MG63 (cell line): Measurements from ENCODE around the gene PLCB2. TPM values are rescaled to one million over a fixed set of nuclear protein-coding genes. Genes with fewer than 3 reads are reported as not detected.
A peak's percentile ranks its signal among the peaks of the same experiment; 100 is the strongest.

Source experiments
- DNase-seq: peaks from one replicate; pipeline ENCODE4 v3.0.0-alpha.2; 2020
- H3K27me3 ChIP-seq: fragments of 250-450 bp; sonication (Bioruptor Pico); 2 replicates; pipeline ENCODE4 v1.5.1; 2020; ENCODE audit warnings: mild to moderate bottlenecking, moderate library complexity
- H3K36me3 ChIP-seq: fragments of 250-450 bp; sonication (Bioruptor Pico); 2 replicates; pipeline ENCODE4 v1.5.1; 2020; ENCODE audit warnings: mild to moderate bottlenecking, moderate library complexity
- H3K4me3 ChIP-seq: fragments of 250-450 bp; sonication (Bioruptor Pico); 2 replicates; pipeline ENCODE4 v1.5.1; 2020; ENCODE audit warnings: mild to moderate bottlenecking, moderate library complexity
- H3K9me3 ChIP-seq: fragments of 250-450 bp; sonication (Bioruptor Pico); 2 replicates; pipeline ENCODE4 v1.5.1; 2020; ENCODE audit warnings: mild to moderate bottlenecking, moderate library complexity
- total RNA-seq: library from RNA; depleted of rRNA; stranded (reverse); fragments of >200 nt; shearing (Covaris generic); gene quantifications from 2 replicates; pipeline ENCODE4 v1.2.3, GENCODE V29; 2014; ENCODE audit warnings: low replicate concordance

PLCB2 gene
- total RNA-seq, 1 experiment from 2014 or later = not detected

DNA sequence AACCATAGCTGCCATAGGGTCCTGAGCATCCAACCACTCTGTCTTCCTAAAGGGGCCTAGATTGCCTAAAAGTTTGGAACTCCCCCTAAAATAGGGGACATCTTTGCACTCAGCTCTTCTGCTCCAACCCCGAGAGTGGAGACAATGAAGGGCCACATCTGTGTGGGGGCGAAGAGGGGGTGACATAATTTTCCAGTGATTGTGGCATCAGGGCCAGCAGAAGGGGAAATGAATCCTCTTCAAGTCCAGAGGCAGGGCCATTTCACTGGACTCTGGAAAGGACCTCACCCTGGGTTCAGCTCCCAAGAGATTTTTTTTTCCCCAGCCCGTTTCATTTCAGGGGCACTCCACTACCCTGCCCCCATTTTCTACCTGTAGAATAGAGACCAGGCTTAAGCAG lies 20.2 kb downstream of the PLCB2 start:
- Histone ChIP-seq H3K36me3 (no peaks in the 10 kb centered on the region), H3K9me3 (no peaks in the 10 kb centered on the region), H3K27me3 (no peaks in the 10 kb centered on the region; the same call in 1 of the 2 replicates), H3K4me3 (no peak overlapping the region)
- DNase-seq = no peak

DNA sequence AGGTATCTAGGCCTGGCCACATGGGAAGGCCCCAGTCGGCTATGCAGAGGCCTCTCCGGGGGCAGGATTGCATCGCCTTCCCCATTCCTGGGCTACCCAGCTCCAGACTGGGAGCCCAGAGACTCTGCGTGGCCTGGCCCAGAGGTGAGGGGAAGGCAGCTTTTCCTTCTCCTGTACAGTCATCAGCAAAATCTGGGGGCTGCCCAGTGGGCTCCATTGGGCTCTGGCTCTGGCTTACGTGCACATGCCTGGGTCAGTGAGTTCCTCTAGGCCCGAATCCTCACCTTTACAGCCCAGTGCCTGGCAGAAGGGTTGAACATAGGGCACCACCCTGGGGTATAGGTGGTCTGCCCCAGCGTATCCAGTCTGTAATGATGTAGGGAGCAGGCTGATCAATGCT lies 20.9 kb downstream of the PLCB2 start:
- Histone ChIP-seq H3K9me3 (no peaks in the 10 kb centered on the region), H3K36me3 (no peaks in the 10 kb centered on the region), H3K27me3 (peaks cover 3% of the 10 kb centered on the region; the same call in 1 of the 2 replicates), H3K4me3 (no peak overlapping the region)
- DNase-seq = no peak

DNA sequence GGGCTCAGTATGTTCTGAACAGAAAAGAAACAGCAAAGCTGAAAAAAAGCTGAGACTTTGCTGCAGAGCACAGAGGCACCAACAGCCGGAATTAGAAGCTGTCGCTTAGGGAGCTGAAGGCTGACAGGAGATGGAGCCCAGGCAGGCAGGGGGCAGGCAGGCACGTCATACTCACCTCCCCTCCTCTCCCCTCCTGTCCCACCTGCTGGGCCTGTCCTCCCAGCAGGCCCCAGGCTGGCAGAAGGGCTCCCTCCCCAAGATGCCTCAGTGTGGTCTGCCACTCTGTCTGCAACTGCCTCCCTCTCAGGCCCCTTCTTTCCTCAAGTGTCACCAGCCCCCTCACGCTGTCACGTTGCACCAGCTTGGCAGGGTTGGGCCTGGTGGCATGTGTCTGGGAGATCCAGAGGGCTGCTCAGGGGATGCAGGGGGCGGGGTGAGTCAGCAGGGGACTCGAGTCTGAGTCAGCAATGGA lies 21.6 kb downstream of the PLCB2 start:
- Histone ChIP-seq H3K27me3 (peaks cover 3% of the 10 kb centered on the region; the same call in 1 of the 2 replicates), H3K4me3 (no peak overlapping the region)
- no peak for DNase-seq

DNA sequence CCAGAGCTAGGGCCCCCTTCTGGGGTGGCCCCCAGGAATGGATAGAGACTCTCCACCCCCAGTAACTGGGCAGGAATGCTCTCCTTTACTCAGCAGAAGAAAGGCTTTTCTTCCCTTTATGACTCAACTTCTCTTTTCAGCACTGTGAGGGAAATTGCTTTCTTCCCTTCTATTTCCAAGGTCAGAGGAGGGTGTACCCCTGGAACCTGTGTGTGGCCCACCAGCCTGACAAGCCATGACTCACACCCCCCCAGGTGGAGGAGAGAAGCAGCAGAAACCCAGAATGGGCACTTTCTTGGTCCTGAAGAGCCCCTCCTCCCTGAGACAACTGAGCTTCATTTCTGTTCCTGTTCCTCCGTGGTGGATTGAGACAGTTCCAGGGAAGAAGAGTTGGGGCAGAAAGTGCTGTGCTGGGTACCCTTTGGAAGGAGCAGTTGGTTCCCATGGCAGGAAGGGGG lies 22.2 kb downstream of the PLCB2 start:
- no peak overlapping the region for H3K4me3 ChIP-seq
- no peak for DNase-seq

More for the DNA sequence above, 21.6 kb downstream of the PLCB2 start:
- Histone ChIP-seq H3K36me3 (no peaks in the 10 kb centered on the region), H3K9me3 (no peaks in the 10 kb centered on the region)

DNA sequence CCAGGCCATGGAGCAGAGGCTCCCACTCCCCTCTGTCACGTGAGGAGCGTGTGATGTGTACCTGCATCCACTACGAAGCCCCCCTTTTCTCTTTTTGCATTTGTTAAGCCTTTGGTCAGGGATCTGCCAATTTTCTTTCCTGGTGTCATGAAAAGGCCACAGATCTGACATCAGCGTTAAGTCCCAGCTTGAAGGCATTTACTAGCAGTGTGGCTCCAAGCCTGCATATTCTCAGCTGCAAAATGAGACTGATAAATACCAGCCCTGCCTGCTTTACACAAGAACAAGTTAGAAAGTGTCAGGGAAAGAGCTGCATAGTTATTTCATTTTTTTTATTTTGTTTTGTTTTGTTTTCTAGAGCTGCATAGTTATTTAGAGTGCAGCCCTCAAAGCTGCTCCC lies 22.6 kb downstream of the PLCB2 start:
- H3K4me3 ChIP-seq = no peak overlapping the region
- peaks cover 3% of the 10 kb centered on the region; the same call in 1 of the 2 replicates for H3K27me3 ChIP-seq
- no peaks in the 10 kb centered on the region for H3K9me3 ChIP-seq
- no peaks in the 10 kb centered on the region for H3K36me3 ChIP-seq
- no peak for DNase-seq

More for the DNA sequence above, 22.2 kb downstream of the PLCB2 start:
- Histone ChIP-seq H3K36me3 (no peaks in the 10 kb centered on the region), H3K9me3 (no peaks in the 10 kb centered on the region), H3K27me3 (peaks cover 3% of the 10 kb centered on the region; the same call in 1 of the 2 replicates)

DNA sequence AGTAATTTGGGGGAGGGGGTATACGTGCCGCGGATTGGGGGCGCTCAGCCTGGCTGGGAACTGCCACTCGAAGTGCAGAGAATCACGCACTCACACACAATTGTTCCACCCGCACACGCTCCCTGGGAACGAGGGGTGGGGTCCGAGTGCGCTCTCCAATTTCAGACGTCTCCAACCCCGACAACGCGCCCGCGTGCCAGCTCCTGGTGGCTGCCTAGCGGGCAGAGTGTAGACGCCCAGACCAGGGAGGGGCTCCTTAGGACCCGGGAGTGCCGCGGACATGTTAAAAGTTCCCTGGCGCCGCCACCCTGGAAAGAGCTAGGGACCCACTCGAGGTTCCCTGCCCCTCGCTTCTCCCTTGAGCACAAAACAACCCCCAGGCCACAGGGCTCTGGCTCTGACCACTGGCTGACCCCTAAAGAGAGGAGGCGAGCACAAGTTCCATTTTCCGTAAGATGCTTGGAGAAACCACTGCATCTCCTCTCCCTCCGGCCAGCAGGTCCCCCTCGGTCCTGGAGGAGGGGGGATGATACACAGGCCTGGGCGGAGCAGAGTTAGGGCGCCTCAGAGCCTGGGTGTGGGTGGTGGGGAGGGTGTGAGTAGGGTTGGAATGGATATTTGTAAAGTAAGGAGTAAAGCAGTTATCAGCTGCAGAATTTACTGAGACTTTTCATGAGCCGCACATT lies 24.0 kb downstream of the PLCB2 start:
- no peak for DNase-seq
- H3K4me3 ChIP-seq = no peak overlapping the region
- H3K36me3 ChIP-seq = no peaks in the 10 kb centered on the region
- H3K27me3 ChIP-seq = peaks cover 3% of the 10 kb centered on the region; the same call in 1 of the 2 replicates
- no peaks in the 10 kb centered on the region for H3K9me3 ChIP-seq

DNA sequence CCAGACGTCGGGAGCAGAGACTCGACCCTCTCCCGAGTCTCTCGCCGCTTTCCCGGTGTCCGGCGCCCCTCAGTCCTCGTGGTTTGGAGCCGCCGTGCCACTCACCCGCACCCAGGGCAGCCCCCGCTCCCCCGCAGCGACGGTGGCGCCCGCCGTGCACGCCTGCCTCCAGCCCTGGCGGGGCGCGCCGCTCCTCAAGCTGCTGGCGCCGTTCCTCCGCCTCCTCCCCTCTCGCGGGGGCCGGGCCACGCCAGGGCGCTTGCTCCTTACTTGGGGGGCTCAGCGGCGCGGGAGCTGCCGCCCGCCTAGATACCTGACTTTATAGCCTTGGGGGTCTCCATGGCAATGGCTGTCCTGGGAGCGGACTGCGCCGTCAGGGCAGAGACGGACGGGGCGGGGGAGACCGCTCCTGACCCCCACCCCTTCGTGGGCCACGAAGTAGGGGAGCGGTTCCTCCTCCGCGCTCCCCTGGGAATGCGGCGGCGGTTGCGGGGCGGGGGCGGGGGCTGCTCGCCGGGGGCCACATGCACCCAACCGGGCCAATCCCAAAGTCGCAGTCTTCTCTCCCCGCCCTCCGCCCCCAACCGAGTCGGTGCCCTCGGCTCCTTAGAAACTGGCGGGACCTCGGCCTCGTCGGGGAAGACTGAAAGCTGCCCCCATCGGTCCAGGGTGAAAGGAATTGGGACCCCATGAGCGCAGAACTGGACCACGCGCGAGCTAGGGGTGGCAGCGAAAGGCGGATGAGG lies 24.7 kb downstream of the PLCB2 start, which contains the start of gene ANKRD63:
TSS of gene ANKRD63 (minus strand) at position 196 of the 746 bp plus-strand sequence. CDS start 478 bp downstream, outside the sequence.
- Histone ChIP-seq H3K9me3 (no peaks in the 10 kb centered on the region), H3K4me3 (peak within 1 kb of the TSS; percentile 33), H3K27me3 (peaks cover 3% of the 10 kb centered on the region; the same call in 1 of the 2 replicates), H3K36me3 (no peaks in the 10 kb centered on the region)
- no peak for DNase-seq

DNA sequence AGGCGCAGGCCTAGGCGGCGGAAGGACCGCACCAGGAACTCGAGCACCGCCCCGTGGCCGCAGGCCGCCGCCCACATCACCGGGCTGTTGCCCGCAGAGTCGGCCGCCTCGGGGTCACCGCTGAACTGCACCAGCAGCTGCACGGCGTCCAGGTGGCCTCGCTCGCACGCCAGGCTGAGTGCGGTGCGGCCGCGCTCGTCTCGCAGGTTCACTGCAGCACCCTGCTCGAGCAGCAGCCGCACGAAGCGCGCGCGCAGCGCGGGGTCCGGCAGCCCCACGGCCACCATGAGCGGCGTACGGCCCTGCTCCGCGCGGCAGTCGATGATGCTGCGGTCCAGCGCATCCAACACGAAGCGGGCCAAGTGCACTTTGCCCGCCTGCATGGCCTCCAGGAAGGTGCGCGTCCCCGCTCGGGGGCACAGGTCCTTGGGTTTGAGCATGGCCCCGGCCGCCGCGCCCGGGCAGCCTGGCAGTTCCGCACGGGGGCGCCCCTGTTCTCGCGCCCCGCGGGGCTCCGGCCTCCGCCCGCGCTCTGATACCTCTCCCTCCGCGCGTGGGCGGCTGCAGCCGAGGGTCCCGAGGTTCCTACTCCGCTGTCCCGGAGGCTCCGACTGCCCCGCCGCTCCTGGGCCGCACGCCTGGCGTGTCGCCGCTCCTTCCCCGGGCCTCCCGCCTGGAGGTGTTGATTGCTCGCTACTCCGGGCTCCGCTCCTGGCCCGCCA lies 25.4 kb downstream of the PLCB2 start:
- DNase-seq = peak; percentile 23
- Histone ChIP-seq H3K4me3 (peak overlapping the region; percentile 33), H3K27me3 (peaks cover 3% of the 10 kb centered on the region; the same call in 1 of the 2 replicates), H3K36me3 (no peaks in the 10 kb centered on the region), H3K9me3 (no peaks in the 10 kb centered on the region)

DNA sequence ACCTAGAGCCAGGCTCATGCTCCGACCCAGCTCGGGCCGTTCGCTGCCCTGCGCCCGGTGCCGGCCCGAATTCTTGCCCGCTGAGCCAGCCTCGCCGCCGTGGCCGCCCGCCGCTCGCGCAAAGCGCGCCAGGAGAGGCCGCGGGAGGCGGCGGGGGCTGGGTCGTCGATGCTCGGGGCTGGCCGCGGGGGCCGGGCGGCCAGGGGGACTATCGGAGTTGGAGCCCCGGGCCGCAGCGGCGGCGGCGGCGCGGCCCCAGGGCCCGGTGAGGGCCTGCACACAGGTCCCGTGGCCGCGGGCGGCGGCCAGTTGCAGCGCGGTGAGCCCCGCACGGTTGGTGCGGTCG lies 26.0 kb downstream of the PLCB2 start:
- no peaks in the 10 kb centered on the region for H3K36me3 ChIP-seq
- H3K27me3 ChIP-seq = peaks cover 3% of the 10 kb centered on the region; the same call in 1 of the 2 replicates
- no peaks in the 10 kb centered on the region for H3K9me3 ChIP-seq
- H3K4me3 ChIP-seq = no peak overlapping the region
- DNase-seq = no peak

DNA sequence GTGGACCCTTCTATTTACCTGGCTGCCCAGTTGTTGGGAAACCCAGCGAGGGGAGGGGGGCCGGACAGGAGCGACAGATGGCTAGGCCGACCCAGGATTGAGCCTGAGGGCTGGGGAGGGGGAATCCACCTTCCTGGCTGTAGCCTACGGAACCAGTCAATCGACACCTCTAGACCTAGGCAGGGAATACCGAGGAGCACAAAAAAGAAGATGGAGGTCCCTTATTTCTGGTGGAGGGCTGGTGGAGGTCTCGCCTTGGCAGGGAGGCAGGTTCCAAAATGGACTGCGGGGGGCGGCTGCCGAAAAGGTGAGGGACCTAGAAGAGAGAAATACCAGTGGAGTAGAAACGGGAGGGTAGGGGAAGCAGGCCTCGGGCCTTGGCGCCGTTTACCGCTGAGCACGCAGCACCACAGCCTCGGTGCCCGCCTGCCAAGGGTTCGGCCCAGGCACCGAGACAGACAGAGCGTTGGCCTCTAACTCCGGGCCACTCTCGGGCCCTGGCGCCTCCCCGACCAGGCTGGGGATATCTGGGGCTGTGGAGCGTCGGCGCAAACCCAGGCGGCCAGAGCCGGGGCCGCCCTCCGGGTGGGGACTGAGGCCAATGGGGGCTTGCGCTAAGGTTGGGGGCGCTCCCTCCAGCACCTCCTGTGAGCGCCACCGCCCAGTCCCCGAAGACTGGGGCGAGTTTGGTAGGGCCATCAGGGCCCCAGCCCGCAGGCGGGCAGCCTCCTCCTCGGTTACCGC lies 26.5 kb downstream of the PLCB2 start:
- Histone ChIP-seq H3K4me3 (no peak overlapping the region), H3K9me3 (no peaks in the 10 kb centered on the region), H3K36me3 (no peaks in the 10 kb centered on the region), H3K27me3 (peaks cover 3% of the 10 kb centered on the region; the same call in 1 of the 2 replicates)
- no peak for DNase-seq

DNA sequence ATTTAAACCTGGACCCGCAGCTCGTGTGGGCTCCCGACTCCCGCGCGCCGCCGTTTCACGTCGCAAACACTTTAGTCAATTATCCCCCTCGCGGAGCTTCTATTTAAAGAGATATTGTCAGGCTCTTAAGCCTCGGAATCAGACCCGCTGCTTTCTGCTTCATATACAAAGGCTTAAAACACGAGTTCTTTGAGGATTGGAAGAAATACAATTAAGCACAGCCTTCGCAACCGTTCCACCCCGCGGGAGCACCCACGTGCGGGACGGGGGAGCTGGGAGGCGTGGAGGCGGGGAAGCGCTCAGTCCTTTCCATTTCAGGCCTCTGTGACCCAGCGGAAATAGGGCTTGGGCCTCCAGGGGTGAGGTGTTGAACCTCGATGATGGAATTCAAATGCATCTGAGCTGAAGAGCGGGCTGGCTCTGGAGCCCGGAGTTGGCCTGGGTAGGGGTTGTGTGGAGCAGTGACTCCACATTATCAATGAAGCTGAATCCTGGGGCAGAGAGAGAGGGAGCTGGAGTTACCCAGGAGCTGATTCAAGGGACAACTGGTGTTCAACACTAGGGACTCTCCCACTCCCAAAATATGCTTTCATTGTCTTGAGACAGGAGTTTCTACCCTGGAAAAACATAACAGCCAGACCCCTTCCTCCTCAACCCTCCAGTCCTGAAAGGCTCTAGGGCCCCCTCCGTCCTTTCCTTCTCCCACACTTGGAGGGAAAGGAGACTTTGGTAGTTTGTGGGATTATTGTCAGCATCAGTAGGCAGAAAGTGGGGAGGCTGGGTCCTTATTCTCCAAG lies 27.3 kb downstream of the PLCB2 start:
- H3K4me3 ChIP-seq = no peak overlapping the region
- no peaks in the 10 kb centered on the region for H3K9me3 ChIP-seq
- DNase-seq = no peak
- H3K27me3 ChIP-seq = peaks cover 3% of the 10 kb centered on the region; the same call in 1 of the 2 replicates
- H3K36me3 ChIP-seq = no peaks in the 10 kb centered on the region

DNA sequence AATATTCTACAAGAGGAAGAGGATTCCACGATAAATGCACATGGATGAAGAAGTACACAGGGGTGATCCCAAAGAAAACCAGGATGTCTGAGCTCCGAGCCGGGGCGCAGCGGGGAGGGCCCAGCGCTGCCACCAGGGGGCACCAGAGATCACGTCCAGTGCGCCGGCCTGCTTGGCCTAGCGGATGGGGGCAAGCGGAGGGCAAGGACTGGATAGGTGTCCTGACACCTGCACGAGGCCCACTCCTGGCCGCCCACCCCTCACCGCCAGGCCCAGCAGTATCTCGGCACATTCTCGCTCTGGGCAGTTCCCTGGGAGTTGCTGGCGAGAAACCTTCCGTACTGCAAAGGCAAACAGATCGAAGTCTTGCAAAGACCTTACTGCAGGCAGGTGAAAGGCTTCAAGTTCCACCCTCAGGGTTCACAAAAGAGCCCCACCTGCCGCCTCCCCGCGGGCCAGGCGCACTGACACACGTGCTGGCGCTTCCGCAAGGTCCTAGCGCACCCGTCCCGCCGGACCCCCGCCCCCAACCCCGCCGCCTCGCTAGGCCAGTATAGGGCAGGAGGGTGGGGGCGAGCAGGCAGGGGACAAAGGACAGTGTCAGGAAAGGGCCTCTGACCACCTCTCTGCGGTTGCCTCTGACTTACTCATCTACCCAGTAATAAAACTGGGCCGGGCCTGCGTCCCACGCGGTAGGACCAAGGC lies 28.1 kb downstream of the PLCB2 start:
- Histone ChIP-seq H3K27me3 (peaks cover 3% of the 10 kb centered on the region; the same call in 1 of the 2 replicates), H3K36me3 (no peaks in the 10 kb centered on the region), H3K9me3 (no peaks in the 10 kb centered on the region), H3K4me3 (no peak overlapping the region)
- DNase-seq = peak; percentile 45

DNA sequence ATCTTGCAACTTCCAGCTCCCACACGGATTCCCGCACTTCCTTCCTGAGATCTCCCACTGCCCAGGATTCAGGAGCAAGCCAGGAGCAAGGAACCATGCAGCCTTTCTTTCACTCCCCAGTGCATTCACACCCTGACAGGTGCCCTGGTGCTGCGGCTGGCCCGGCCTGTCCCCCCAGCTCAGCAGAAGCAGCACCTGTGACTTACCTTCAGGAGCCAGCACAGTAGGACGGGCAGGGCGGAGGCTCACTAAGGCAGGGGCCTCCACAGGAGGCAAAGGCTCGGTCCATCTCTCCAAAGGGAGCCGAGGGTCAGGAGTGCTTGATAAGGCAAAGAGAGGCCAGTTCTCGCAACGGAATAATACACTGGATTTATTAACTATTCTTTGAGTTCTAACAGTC lies 29.7 kb downstream of the PLCB2 start:
- Histone ChIP-seq H3K27me3 (peaks cover 3% of the 10 kb centered on the region; the same call in 1 of the 2 replicates), H3K36me3 (no peaks in the 10 kb centered on the region), H3K9me3 (no peaks in the 10 kb centered on the region)

DNA sequence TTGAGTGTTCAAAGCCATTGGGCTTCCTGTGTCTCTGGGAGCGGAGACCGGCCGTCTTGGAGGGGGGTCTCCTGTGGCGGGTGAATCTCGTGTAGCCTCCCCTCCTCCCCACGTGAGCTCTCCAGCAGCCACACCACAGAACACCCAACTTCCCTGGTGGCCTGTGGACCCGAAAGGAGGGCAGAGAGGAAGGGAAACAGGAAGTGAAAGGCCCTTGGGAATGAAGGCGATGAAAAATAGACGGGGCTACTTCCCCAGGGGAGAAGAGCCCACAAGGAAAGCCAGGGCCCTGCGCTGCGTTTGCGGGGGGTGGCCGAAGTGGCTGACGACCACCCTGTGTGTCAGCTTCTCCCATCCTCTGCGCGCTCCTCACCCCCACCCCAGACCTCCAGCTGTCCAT lies 30.3 kb downstream of the PLCB2 start:
- Histone ChIP-seq H3K9me3 (no peaks in the 10 kb centered on the region), H3K36me3 (no peaks in the 10 kb centered on the region), H3K27me3 (peaks cover 3% of the 10 kb centered on the region; the same call in 1 of the 2 replicates), H3K4me3 (no peak overlapping the region)
- no peak for DNase-seq

More for the DNA sequence above, 29.7 kb downstream of the PLCB2 start:
- H3K4me3 ChIP-seq = no peak overlapping the region
- no peak for DNase-seq

DNA sequence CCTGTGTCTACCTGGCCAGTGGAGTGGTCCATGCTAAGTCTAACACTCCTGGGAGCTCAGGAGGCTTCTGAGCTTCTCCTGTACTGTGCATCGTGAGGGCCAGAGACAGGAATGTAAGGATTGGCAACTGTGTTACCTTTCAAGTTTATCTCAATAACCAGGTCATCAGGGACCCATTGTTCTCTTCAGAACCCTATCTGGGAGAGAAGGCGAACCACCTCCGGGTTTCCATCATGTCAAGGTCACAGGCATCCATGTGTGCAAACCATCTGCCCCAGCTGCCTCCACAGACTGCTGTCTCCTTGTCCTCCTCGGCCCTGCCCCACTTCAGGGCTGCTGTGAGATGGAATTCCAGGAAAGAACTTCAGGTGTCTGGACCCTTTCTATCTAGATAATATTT lies 30.8 kb downstream of the PLCB2 start:
- Histone ChIP-seq H3K27me3 (no peaks in the 10 kb centered on the region), H3K9me3 (no peaks in the 10 kb centered on the region), H3K4me3 (no peak overlapping the region), H3K36me3 (no peaks in the 10 kb centered on the region)
- DNase-seq = no peak
